GM12873 (cell line): ENCODE measurements around the gene QPRT.

Source experiments
- TF ChIP-seq, protein P1 (sequence below): IDR thresholded peaks from 2 replicates; pipeline ENCODE4 v1.5.1; 2012; ENCODE audit warnings: low read depth, mild to moderate bottlenecking, moderate library complexity, low read length, control low read depth; ENCODE audit not compliant: insufficient read depth; ENCODE audit errors: missing control alignments

QPRT gene

DNA sequence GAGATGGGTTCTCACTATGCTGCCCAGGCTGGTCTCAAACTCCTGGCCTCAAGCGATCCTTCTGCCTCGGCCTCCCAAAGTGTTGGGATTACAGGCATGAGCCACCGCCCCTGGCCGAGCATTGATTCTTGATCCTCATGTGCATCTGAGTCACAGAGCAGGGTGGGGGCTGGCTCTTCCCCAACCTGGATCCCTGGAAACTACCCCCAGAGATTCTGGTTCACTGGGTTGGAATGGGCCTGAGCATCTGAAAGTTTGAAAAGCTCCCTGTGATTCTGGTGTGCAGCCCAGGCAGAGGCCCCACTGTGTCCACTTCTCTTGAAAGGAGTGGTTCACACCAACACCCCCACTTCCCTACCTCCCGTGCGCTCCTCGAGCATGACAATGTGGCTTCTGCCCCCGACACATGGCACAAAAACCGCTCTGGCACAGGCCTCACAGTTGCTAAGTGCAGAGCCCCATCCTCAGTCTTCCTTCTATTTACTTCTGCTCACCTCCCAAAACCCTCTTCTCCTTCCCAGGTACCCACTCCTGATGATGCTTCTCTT, 4.6 kb downstream of the QPRT start:
- TF ChIP-seq, protein P1, sequence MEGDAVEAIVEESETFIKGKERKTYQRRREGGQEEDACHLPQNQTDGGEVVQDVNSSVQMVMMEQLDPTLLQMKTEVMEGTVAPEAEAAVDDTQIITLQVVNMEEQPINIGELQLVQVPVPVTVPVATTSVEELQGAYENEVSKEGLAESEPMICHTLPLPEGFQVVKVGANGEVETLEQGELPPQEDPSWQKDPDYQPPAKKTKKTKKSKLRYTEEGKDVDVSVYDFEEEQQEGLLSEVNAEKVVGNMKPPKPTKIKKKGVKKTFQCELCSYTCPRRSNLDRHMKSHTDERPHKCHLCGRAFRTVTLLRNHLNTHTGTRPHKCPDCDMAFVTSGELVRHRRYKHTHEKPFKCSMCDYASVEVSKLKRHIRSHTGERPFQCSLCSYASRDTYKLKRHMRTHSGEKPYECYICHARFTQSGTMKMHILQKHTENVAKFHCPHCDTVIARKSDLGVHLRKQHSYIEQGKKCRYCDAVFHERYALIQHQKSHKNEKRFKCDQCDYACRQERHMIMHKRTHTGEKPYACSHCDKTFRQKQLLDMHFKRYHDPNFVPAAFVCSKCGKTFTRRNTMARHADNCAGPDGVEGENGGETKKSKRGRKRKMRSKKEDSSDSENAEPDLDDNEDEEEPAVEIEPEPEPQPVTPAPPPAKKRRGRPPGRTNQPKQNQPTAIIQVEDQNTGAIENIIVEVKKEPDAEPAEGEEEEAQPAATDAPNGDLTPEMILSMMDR = no peak

DNA sequence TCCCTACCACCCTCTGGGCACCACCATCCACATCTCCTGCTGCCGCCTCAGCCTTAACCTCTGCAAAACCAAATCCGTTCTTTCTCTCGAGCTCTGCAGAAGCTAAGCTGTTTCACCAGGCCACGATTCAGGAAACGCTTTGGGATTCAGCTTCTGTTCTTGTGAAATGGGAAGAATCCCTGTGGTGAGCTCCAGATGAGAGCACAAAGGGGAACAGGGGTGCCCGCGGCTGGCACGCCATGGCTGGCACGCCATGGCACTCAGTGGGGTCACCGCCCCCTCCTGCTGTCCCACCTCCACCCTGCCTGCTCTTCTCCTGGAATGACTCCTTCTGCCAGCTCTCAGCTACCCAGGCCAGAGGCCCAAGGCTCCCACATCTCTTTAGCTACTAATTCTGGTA, 5.7 kb downstream of the QPRT start:
- TF ChIP-seq, protein P1 = no peak

DNA sequence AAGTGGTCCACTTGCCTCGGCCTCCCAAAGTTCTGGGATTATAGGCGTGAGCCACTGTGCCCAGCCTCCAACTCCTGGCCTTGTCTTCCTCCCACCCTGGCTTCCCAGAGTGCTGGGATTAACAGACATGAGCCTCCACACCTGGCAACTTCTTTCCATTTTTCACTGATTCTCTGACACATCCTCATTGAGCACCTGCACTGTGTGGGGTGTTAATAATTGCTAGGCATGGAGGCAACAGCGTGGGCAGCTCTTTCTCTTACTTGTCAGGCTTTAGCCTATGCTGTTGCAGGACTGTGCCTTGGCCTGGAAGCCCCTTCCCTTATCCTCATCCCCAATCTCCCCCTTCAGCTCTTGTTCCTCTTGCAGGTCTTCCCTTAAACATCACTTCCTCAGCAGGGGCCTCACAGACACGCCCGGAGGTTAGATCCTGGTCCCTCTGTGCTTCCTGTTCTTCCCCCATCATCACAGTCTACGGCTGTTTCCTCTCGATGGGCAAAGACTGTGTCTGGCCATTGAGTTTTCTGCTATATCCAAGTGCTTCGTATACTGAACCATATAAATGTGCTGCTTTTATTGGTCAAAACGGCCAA, 7.9 kb downstream of the QPRT start:
- TF ChIP-seq, protein P1 = no peak

DNA sequence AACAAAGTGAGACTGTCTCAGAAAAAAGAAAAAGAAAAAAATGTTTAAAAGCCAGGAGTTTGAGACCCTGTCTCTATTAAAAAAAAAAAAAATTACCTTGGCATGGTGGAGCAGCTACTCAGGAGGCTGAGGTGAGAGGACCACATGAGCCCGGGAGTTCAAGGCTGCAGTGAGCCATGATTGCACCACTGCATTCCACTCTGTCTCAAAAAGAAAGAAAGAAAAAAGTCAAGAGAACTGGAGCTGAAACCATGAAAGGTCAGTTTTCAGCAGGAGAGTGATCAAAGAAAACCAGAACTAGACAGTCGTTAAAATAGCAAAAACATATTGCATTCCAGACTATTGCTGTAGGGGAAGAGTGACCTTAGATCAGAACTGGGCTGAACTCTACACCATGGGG, 8.8 kb downstream of the QPRT start:
- TF ChIP-seq, protein P1 = no peak

DNA sequence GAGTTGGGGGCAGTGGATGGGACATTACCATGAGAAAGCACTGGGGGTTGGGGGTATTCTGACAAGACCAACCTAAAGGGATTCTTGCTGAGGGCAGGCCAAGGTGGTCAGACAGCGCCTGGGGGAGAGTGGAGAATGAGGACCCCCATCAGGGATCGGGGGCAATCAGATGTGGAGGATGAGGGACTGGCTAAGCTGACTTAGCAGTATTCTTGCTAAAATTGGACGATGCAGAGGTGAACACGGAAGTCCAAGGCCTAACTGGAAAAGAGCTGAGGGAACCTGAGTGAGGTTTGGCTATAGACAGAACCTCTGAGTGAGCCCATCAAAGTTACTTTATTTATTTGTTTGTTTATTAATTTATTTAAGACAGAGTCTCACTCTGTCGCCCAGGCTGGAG, 9.2 kb downstream of the QPRT start:
- TF ChIP-seq, protein P1 = no peak

DNA sequence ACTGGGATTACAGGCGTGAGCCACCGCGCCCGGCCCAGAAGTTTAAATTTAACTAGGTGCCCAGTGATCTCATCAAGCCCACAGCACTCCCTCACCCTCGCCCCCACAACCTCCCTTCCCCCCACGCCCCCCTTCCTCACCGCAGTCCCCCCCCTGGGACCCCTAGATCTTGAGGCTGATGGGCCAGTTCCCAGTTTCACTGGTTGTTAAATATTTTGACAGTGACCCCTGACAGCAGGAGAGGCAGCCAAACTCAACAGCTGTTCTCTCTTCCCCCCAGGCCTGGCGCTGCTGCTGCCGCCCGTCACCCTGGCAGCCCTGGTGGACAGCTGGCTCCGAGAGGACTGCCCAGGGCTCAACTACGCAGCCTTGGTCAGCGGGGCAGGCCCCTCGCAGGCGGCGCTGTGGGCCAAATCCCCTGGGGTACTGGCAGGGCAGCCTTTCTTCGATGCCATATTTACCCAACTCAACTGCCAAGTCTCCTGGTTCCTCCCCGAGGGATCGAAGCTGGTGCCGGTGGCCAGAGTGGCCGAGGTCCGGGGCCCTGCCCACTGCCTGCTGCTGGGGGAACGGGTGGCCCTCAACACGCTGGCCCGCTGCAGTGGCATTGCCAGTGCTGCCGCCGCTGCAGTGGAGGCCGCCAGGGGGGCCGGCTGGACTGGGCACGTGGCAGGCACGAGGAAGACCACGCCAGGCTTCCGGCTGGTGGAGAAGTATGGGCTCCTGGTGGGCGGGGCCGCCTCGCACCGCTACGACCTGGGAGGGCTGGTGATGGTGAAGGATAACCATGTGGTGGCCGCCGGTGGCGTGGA, 15.6 kb downstream of the QPRT start:
- TF ChIP-seq, protein P1 = no peak

DNA sequence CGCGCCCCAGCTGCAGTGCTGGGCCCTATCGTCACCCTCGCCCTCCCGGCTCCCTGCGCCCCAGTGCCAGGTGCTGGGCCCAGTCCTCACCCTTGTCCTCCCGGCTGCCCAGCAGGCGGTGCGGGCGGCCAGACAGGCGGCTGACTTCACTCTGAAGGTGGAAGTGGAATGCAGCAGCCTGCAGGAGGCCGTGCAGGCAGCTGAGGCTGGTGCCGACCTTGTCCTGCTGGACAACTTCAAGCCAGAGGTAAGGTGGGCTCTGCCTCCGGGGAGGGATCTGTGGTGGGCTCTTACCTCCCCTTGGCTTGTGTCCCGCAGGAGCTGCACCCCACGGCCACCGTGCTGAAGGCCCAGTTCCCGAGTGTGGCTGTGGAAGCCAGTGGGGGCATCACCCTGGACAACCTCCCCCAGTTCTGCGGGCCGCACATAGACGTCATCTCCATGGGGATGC, 17.9 kb downstream of the QPRT start:
- TF ChIP-seq, protein P1 = no peak
